T-cell (primary cell): ENCODE data around the gene AVEN. TPM values are rescaled to one million over a fixed set of nuclear protein-coding genes. Genes with fewer than 3 reads are reported as not detected.

ENCODE experiments used
- ATAC-seq, 4 experiments: fragments of 200-7000 bp in 3 of 4; fragments of 150-1000 bp in 1 of 4; cut with Tn5 transposase; replicated peaks in 1 of 4; 1 replicate in 3 of 4; 2 replicates in 1 of 4; pipeline ENCODE4 v1.10.0; 2021; ENCODE audit warnings: moderate library complexity in 3 of 4, mild to moderate bottlenecking in 2 of 4, moderate number of reproducible peaks in 1 of 4
- CTCF ChIA-PET, 2 donors: fragments of 300-600 bp; sonication (Branson Sonifier 250); formaldehyde crosslinking; loops; one replicate each; lab custom pipeline; 2022; ENCODE audit warnings: antibody characterized with exemption in 2 of 2; lab: Charles Lee
- POLR2A ChIA-PET, 2 donors: fragments of 300-600 bp; sonication (Branson Sonifier 250); formaldehyde crosslinking; loops; one replicate each; lab custom pipeline; 2022; ENCODE audit warnings: antibody characterized with exemption in 2 of 2; lab: Charles Lee
- DNase-seq, 35 experiments: peaks; one replicate each; pipeline versions ENCODE4 v3.0.0 to v3.0.0-alpha.2; 2013 to 2023
- H3K27ac ChIP-seq: one replicate; pipeline ENCODE4 v1.5.1; 2013; ENCODE audit warnings: low read length
- H3K27me3 ChIP-seq, 2 experiments: replicated peaks in 1 of 2; 1 replicate in 1 of 2; 2 replicates in 1 of 2; pipeline versions ENCODE4 v1.6.1 to v1.7.0; 2013; ENCODE audit warnings: low read length in 1 of 2, mixed read lengths in 1 of 2; ENCODE audit not compliant: control insufficient read depth in 2 of 2, insufficient read depth in 2 of 2; ENCODE audit errors: extremely low read depth in 1 of 2
- H3K36me3 ChIP-seq, 2 donors: 1 replicate in 1 of 2; 2 replicates in 1 of 2; pipeline versions ENCODE4 v1.6.1 to v1.7.0; 2013; ENCODE audit warnings: low read length in 1 of 2; ENCODE audit not compliant: control insufficient read depth in 2 of 2, insufficient read depth in 1 of 2; ENCODE audit errors: extremely low read depth in 1 of 2
- H3K4me1 ChIP-seq, 2 experiments: 1 replicate in 1 of 2; 2 replicates in 1 of 2; pipeline versions ENCODE4 v1.6.1 to v1.7.0; 2013; ENCODE audit warnings: low read length in 2 of 2, mixed read lengths in 1 of 2; ENCODE audit not compliant: insufficient read depth in 2 of 2, control insufficient read depth in 1 of 2; ENCODE audit errors: extremely low read depth in 1 of 2
- H3K4me3 ChIP-seq, 2 donors: 1 replicate in 1 of 2; 2 replicates in 1 of 2; pipeline versions ENCODE4 v1.5.1 to v1.7.0; 2013; ENCODE audit warnings: mild to moderate bottlenecking in 2 of 2, low read length in 1 of 2, moderate library complexity in 1 of 2; ENCODE audit not compliant: control insufficient read depth in 1 of 2; ENCODE audit errors: extremely low read depth in 1 of 2
- H3K9me3 ChIP-seq: 2 replicates; pipeline ENCODE4 v1.7.0; 2013
- H3K27ac Mint-ChIP-seq, 2 donors: one replicate each; pipeline ENCODE4 v1.8.0; 2020 to 2021; ENCODE audit warnings: mild to moderate bottlenecking in 2 of 2, mixed read lengths in 2 of 2
- H3K27me3 Mint-ChIP-seq, 2 donors: one replicate each; pipeline ENCODE4 v1.8.0; 2021 to 2022; ENCODE audit warnings: mixed read lengths in 2 of 2
- H3K36me3 Mint-ChIP-seq: one replicate; pipeline ENCODE4 v1.8.0; 2021; ENCODE audit warnings: mixed read lengths
- H3K4me1 Mint-ChIP-seq, 3 donors: one replicate each; pipeline ENCODE4 v1.8.0; 2020 to 2022; ENCODE audit warnings: mixed read lengths in 3 of 3, mild to moderate bottlenecking in 1 of 3
- H3K4me3 Mint-ChIP-seq, 3 donors: one replicate each; pipeline ENCODE4 v1.8.0; 2020 to 2022; ENCODE audit warnings: mild to moderate bottlenecking in 3 of 3, mixed read lengths in 3 of 3, moderate library complexity in 3 of 3
- H3K9me3 Mint-ChIP-seq, 3 donors: one replicate each; pipeline ENCODE4 v1.8.0; 2020 to 2022; ENCODE audit warnings: mixed read lengths in 3 of 3
- WGBS: methylation state at CpG from one replicate; pipeline ENCODE4 v1.1.5; 2013; ENCODE audit warnings: missing lambda C conversion rate; ENCODE audit not compliant: insufficient coverage; 5-methylcytosine and 5-hydroxymethylcytosine counted together
- total RNA-seq, 35 experiments: library from RNA in 6 of 35; stranded (reverse) in 6 of 35; fragments of 120-200 nt in 1 of 35; gene quantifications; one replicate each; pipeline versions ENCODE4 v1.2.1 to v1.2.4 and lab custom pipeline; 2013 to 2026

Gene AVEN
- total RNA-seq, 5 donors from 2014 or later (not counting 1 experiment from before 2014, with no cell fraction given) = 7.9 to 10.0 (median 9.7) TPM

DNA sequence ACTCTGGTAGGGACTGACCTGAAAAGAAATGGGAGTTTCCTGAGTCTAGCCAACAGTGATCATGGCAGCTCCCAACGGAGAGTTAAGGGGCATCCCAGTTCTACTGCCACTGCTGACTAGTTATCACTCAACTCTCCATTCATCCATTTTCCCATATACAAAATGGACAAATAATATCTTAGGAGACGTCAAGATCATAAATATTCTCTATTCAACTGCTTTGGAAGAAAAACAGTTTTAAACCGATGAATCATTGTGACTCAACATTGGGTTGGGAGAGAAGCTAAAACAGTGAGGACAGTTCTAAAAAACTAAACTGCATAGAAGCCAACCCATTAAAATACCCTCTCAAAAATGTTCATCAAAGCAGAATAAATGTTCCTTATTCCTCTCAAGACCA is 128.3 kb downstream of the AVEN start:
- ATAC-seq (no peak), DNase-seq (no peak)
- H3K4me3 Mint-ChIP-seq = no peak overlapping the region
- no peaks in the 10 kb centered on the region for H3K4me1 Mint-ChIP-seq
- no peaks in the 10 kb centered on the region for H3K9me3 ChIP-seq
- H3K27ac Mint-ChIP-seq = no peak overlapping the region
- H3K36me3 Mint-ChIP-seq = peaks cover 2% of the 10 kb centered on the region
- ChIA-PET POLR2A (no interaction called here), CTCF (no interaction called here)
- H3K27ac ChIP-seq = no peak overlapping the region
- H3K27me3 Mint-ChIP-seq = no peaks in the 10 kb centered on the region
- H3K4me1 ChIP-seq = no peaks in the 10 kb centered on the region
- no peaks in the 10 kb centered on the region for H3K27me3 ChIP-seq
- H3K4me3 ChIP-seq = no peak overlapping the region
- WGBS = 100% methylated on average over 1 of the region's 3 CpGs
- no peaks in the 10 kb centered on the region for H3K36me3 ChIP-seq
- H3K9me3 Mint-ChIP-seq = no peaks in the 10 kb centered on the region

DNA sequence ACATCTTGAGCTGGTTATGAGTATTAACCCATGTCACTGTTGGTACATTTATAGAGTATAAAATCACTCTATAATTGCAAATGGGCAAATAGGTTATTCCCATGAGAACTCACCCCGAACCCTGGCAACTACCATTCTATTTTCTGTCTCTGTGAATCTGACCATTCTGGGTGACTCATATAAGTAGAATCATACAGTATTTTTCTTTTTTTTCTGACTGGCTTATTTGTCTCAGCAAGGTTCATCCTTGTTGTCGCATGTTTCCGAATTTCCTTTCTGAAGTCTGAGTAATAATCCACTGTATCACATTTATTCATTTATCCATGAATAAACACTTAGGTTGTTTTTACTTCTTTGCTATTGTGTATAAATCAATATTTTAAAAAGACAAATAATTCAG is 130.6 kb downstream of the AVEN start:
- no peak overlapping the region for H3K27ac Mint-ChIP-seq
- ATAC-seq = no peak
- H3K4me1 Mint-ChIP-seq = no peaks in the 10 kb centered on the region
- H3K4me3 Mint-ChIP-seq = no peak overlapping the region
- no peak for DNase-seq
- WGBS = no CpG with 5 or more reads among the region's 3 CpGs
- H3K36me3 Mint-ChIP-seq = peaks cover 6% of the 10 kb centered on the region
- no peaks in the 10 kb centered on the region for H3K27me3 ChIP-seq
- CTCF ChIA-PET = no interaction called here
- H3K9me3 ChIP-seq = no peaks in the 10 kb centered on the region
- no peak overlapping the region for H3K27ac ChIP-seq
- H3K4me1 ChIP-seq = no peaks in the 10 kb centered on the region
- no peak overlapping the region for H3K4me3 ChIP-seq
- no peaks in the 10 kb centered on the region for H3K27me3 Mint-ChIP-seq
- no peaks in the 10 kb centered on the region for H3K36me3 ChIP-seq
- POLR2A ChIA-PET = no interaction called here
- H3K9me3 Mint-ChIP-seq = no peaks in the 10 kb centered on the region

DNA sequence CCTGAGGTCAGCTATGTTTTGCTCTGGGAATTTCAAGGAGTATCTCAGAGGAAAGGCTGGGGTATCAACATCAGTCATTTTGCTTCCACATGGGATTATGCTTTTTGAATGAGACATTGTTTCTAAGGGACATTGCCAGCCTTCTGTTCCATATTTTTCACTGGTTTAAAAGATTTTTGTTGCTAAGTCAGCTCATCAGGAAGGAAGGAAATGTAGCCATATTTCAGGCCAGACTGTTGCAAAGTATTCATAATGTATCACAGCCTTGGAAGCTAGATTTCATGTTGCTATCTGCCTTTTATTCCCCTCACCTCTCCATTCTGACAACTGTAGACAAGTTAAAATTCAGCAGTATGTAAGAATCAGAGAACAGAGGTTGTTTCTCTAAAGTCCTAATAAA is 131.7 kb downstream of the AVEN start:
- Histone ChIP-seq H3K4me1 (no peaks in the 10 kb centered on the region), H3K36me3 (no peaks in the 10 kb centered on the region), H3K9me3 (no peaks in the 10 kb centered on the region), H3K4me3 (no peak overlapping the region), H3K27ac (no peak overlapping the region), H3K27me3 (no peaks in the 10 kb centered on the region)
- Mint-ChIP-seq H3K4me3 (no peak overlapping the region), H3K27ac (no peak overlapping the region), H3K4me1 (no peaks in the 10 kb centered on the region), H3K36me3 (peaks cover 14% of the 10 kb centered on the region), H3K27me3 (no peaks in the 10 kb centered on the region), H3K9me3 (peaks cover 0 to 1% (median 0%) of the 10 kb centered on the region in 3 donors)
- DNase-seq (no peak), ATAC-seq (no peak)
- POLR2A ChIA-PET = no interaction called here
- CTCF ChIA-PET = no interaction called here

GRCh38 chr15:33903661-33904060 is 135.3 kb downstream of the AVEN start:
- Mint-ChIP-seq H3K4me3 (no peak overlapping the region), H3K36me3 (peaks cover 25% of the 10 kb centered on the region), H3K27ac (no peak overlapping the region), H3K9me3 (peaks cover 0 to 5% (median 4%) of the 10 kb centered on the region in 3 donors), H3K27me3 (no peaks in the 10 kb centered on the region), H3K4me1 (peaks cover 0 to 6% (median 0%) of the 10 kb centered on the region in 3 donors)
- ATAC-seq (no peak), DNase-seq (no peak)
- Histone ChIP-seq H3K27ac (no peak overlapping the region), H3K4me1 (no peaks in the 10 kb centered on the region), H3K27me3 (no peaks in the 10 kb centered on the region), H3K4me3 (no peak overlapping the region), H3K9me3 (no peaks in the 10 kb centered on the region), H3K36me3 (no peaks in the 10 kb centered on the region)
- ChIA-PET POLR2A (no interaction called here), CTCF (no interaction called here)
- WGBS = no CpG with 5 or more reads among the region's 2 CpGs

DNA sequence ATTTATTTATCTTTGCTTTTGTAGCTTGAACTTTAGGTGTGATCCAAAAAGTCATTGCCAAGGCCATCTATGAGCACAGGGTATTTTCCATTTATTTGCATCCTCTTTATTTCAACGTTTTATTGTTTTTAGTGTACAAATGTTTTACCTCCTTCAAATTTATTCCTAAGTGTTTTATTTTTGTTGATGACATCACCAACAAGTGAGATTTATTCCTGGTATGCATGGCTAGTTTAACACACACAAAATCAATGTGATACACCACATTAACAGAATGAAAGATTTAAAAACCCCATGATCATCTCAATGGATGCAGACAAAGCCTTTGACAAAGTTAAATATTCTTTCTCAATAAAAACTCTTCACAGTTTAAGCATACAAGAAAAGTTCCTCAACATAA is 137.0 kb downstream of the AVEN start:
- Histone ChIP-seq H3K27ac (no peak overlapping the region), H3K36me3 (no peaks in the 10 kb centered on the region), H3K27me3 (no peaks in the 10 kb centered on the region), H3K4me1 (no peaks in the 10 kb centered on the region), H3K4me3 (no peak overlapping the region), H3K9me3 (no peaks in the 10 kb centered on the region)
- H3K4me3 Mint-ChIP-seq = no peak overlapping the region
- CTCF ChIA-PET = no interaction called here
- no peak for ATAC-seq
- peaks cover 0 to 5% (median 4%) of the 10 kb centered on the region in 3 donors for H3K9me3 Mint-ChIP-seq
- no peaks in the 10 kb centered on the region for H3K27me3 Mint-ChIP-seq
- POLR2A ChIA-PET = no interaction called here
- peaks cover 25% of the 10 kb centered on the region for H3K36me3 Mint-ChIP-seq
- peaks cover 0 to 6% (median 0%) of the 10 kb centered on the region in 3 donors for H3K4me1 Mint-ChIP-seq
- DNase-seq = no peak
- WGBS = no CpG with 5 or more reads among the region's 1 CpG
- H3K27ac Mint-ChIP-seq = no peak overlapping the region

DNA sequence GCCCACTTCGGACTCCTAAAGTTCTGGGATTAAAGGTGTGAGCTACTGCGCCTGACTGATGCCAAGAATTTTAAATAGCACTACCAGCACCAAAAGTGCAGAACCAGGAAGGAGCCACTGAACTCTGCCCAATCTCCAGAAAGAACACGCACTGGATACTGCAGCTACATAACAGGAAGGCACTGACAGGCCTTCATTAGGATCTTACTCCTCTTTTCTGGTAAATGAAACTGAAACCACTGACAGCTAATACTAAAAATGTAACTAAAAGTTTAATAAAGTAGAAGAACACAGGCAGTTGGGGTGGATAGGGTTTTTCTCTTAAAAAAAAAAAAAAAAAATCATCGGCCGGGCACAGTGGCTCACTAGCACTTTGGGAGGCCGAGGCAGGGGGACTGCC is 144.8 kb downstream of the AVEN start:
- no CpG with 5 or more reads among the region's 6 CpGs for WGBS
- H3K36me3 ChIP-seq = no peaks in the 10 kb centered on the region
- CTCF ChIA-PET = no interaction called here

DNA sequence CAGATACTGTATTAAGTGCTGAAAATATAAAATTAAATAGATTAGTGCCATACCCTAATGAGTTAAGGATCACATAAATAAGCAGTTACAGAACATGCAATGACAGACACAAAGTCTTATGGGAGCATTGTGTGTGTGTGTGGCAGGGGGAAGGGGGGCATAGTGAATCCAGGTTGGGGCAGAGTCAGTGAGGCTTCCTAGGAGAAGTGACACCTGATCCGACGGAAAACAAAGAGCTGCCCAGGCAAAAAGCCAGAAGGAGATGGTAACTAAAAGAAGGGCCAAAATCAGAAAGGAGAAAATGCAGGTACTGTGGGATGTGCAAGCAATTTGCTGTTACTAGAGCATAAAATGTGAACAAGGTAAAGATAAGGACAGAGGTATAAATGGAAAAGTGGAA is 150.8 kb downstream of the AVEN start:
- no peaks in the 10 kb centered on the region for H3K9me3 ChIP-seq
- no peaks in the 10 kb centered on the region for H3K4me1 ChIP-seq
- Mint-ChIP-seq H3K27ac (no peak overlapping the region), H3K9me3 (peaks cover 0 to 8% (median 6%) of the 10 kb centered on the region in 3 donors), H3K27me3 (no peaks in the 10 kb centered on the region), H3K4me1 (no peaks in the 10 kb centered on the region), H3K36me3 (peaks cover 11% of the 10 kb centered on the region), H3K4me3 (no peak overlapping the region)
- H3K27ac ChIP-seq = no peak overlapping the region
- H3K4me3 ChIP-seq = no peak overlapping the region
- DNase-seq (no peak), ATAC-seq (no peak)
- ChIA-PET CTCF (no interaction called here), POLR2A (no interaction called here)
- H3K27me3 ChIP-seq = no peaks in the 10 kb centered on the region
- 71% methylated on average over 2 of the region's 2 CpGs for WGBS
- H3K36me3 ChIP-seq = no peaks in the 10 kb centered on the region

More for the DNA sequence above, 144.8 kb downstream of the AVEN start:
- no peak overlapping the region for H3K4me3 Mint-ChIP-seq
- H3K27me3 ChIP-seq = no peaks in the 10 kb centered on the region
- POLR2A ChIA-PET = no interaction called here
- H3K36me3 Mint-ChIP-seq = peaks cover 5% of the 10 kb centered on the region
- no peaks in the 10 kb centered on the region for H3K9me3 ChIP-seq
- no peak for DNase-seq
- ATAC-seq = no peak
- H3K4me1 ChIP-seq = no peaks in the 10 kb centered on the region
- H3K27me3 Mint-ChIP-seq = no peaks in the 10 kb centered on the region
- H3K9me3 Mint-ChIP-seq = no peaks in the 10 kb centered on the region
- no peak overlapping the region for H3K27ac Mint-ChIP-seq
- H3K27ac ChIP-seq = no peak overlapping the region
- no peak overlapping the region for H3K4me3 ChIP-seq
- peaks cover 0 to 2% (median 0%) of the 10 kb centered on the region in 3 donors for H3K4me1 Mint-ChIP-seq
